WTC11 (cell line): Measurements from ENCODE around the gene SAFB.

Experiments
- AFF4 ChIP-seq: sonication (generic); formaldehyde crosslinking; IDR thresholded peaks from 2 replicates; pipeline ENCODE4 v1.8.1; 2023; ENCODE audit warnings: mild to moderate bottlenecking, missing genetic modification reagents, borderline replicate concordance
- ATF6 ChIP-seq: sonication (generic); formaldehyde crosslinking; IDR thresholded peaks from 2 replicates; pipeline ENCODE4 v1.8.1; 2023; ENCODE audit warnings: mild to moderate bottlenecking, missing genetic modification reagents
- CTCF ChIP-seq: fragments of 200-600 bp; IDR thresholded peaks from 2 replicates; pipeline ENCODE4 v1.8.0; 2022; ENCODE audit warnings: antibody characterized with exemption
- JUN ChIP-seq: sonication (generic); formaldehyde crosslinking; IDR thresholded peaks from 2 replicates; pipeline ENCODE4 v1.8.0; 2023; ENCODE audit warnings: mild to moderate bottlenecking, missing genetic modification reagents
- KAT7 ChIP-seq: sonication (generic); formaldehyde crosslinking; IDR thresholded peaks from 2 replicates; pipeline ENCODE4 v1.8.1; 2023; ENCODE audit warnings: missing genetic modification reagents, mild to moderate bottlenecking, borderline replicate concordance
- RORB ChIP-seq: fragments of 250-450 bp; sonication (Bioruptor Pico); IDR thresholded peaks from 2 replicates; pipeline ENCODE4 v1.9.0; 2021; ENCODE audit warnings: mild to moderate bottlenecking
- SP1 ChIP-seq: sonication (generic); formaldehyde crosslinking; conservative IDR thresholded peaks from 2 replicates; pipeline ENCODE4 v1.8.1; 2022; ENCODE audit warnings: missing genetic modification reagents
- USF1 ChIP-seq: sonication (generic); formaldehyde crosslinking; IDR thresholded peaks from 2 replicates; pipeline ENCODE4 v1.8.0; 2022; ENCODE audit warnings: mild to moderate bottlenecking, missing genetic modification reagents

GRCh38 chr19:5625641-5626040 is 2.8 kb downstream of the SAFB start:
- no peak for TF ChIP-seq CTCF
- no peak for TF ChIP-seq RORB (CRISPR knock-in tag)
- no peak for TF ChIP-seq JUN (CRISPR knock-in tag)
- TF ChIP-seq AFF4 (CRISPR knock-in tag): no peak
- TF ChIP-seq USF1 (CRISPR knock-in tag): no peak
- no peak for TF ChIP-seq KAT7
- TF ChIP-seq ATF6 (CRISPR knock-in tag): no peak
- no peak for TF ChIP-seq SP1 (CRISPR knock-in tag)
